Hindlimb muscle (tissue), 1 donor: ENCODE data around the gene RFNG. TPM values are rescaled to one million over a fixed set of nuclear protein-coding genes. Genes with fewer than 3 reads are reported as not detected.
"Not testable (repeated sequence)": the region's sequence is repeated elsewhere in the genome, so short reads cannot be mapped to it uniquely, and the experiment has no call there.

ENCODE experiments used
- DNase-seq: peaks from one replicate; pipeline ENCODE4 v3.0.0-alpha.2; 2013
- polyA plus RNA-seq: library from polyadenylated mRNA; unstranded; fragments of 120-200 nt; gene quantifications from one replicate; pipeline ENCODE4 v1.2.1, GENCODE V29; 2013; ENCODE audit not compliant: insufficient read length

The RFNG gene
- polyA plus RNA-seq, 1 donor, result 34.8 TPM

- no peak for DNase-seq
These were observed 9.0 kb downstream of the RFNG start for GRCh38 chr17:82042649-82043048.

- no peak for DNase-seq
These were observed 10.3 kb downstream of the RFNG start for GRCh38 chr17:82041144-82041814.

DNA sequence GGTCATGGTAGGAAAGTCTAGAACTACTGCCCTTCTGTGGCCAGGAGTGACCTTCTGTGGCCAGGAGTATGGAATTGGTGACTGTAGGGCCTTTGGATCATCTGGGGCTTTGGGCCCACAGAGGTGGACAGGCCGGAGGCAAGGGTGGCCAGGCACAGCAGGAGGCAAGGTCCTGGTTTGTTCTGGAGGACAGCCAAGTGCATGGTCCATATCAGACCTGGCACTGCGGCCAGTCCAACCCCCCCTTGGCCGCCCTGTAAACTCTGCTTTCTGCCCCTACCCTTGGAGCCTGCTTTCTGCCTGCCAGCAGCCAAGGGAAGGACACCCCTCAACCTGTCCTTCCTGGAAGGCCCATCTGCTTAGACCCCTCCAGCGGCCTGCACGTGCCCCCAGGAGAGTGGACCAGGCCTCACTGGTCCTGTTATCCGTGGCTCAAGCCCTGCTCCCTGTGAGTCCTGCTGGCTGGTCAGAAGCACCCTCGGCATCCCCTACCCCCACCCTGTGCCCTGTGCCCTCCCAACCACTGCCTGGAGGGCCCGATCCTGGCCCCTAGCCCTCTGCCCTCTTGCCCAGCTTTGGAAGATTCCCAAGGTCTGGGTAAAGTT is 11.8 kb downstream of the RFNG start:
- DNase-seq, result no peak

DNA sequence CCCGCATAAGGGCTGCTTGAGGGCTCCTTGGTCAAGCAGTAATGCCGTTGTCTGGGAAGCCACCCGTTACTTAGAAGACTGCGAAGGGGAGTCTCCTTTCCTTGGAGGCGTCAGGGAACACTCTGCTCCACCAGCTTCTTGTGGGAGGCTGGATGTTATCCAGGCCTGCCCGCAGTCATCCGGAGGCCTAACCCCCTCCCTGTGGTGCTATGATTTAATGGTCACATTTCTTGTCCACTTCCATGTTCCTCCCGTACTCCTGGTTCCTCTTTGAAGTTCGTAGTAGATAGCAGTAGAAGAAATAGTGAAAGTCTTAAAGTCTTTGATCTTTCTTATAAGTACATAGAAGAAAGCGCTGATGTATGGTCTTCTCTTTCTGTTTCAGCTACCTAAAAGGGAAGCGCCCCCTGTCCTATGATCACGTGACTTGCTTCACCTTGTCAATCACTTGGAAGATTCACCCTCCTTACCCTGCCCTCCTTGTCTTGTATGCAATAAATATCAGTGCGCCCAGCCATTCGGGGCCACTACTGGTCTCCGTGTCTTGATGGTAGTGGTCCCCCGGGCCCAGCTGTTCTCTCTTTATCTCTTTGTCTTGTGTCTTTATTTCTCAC is 12.7 kb downstream of the RFNG start:
- DNase-seq, result not testable (repeated sequence)

GRCh38 chr17:82037889-82038195 is 13.8 kb downstream of the RFNG start:
- DNase-seq, result no peak

- peak; percentile 94 for DNase-seq
These were observed 14.3 kb downstream of the RFNG start, which contains the start of gene DCXR for GRCh38 chr17:82037092-82037888. Gene DCXR (minus strand): TSS chr17:82037697. CDS start chr17:82037682, 15 bp downstream.

- DNase-seq, result no peak
These were observed 14.9 kb downstream of the RFNG start for GRCh38 chr17:82036634-82037091.

- no peak for DNase-seq
These were observed 15.5 kb downstream of the RFNG start for GRCh38 chr17:82035956-82036633.

GRCh38 chr17:82035488-82035887 is 16.1 kb downstream of the RFNG start:
- no peak for DNase-seq

GRCh38 chr17:82034371-82035011 is 17.1 kb downstream of the RFNG start:
- DNase-seq, result no peak

- DNase-seq, result no peak
These were observed 18.1 kb downstream of the RFNG start for GRCh38 chr17:82033359-82034085.

GRCh38 chr17:82031885-82032627 is 19.6 kb downstream of the RFNG start:
- no peak for DNase-seq

DNA sequence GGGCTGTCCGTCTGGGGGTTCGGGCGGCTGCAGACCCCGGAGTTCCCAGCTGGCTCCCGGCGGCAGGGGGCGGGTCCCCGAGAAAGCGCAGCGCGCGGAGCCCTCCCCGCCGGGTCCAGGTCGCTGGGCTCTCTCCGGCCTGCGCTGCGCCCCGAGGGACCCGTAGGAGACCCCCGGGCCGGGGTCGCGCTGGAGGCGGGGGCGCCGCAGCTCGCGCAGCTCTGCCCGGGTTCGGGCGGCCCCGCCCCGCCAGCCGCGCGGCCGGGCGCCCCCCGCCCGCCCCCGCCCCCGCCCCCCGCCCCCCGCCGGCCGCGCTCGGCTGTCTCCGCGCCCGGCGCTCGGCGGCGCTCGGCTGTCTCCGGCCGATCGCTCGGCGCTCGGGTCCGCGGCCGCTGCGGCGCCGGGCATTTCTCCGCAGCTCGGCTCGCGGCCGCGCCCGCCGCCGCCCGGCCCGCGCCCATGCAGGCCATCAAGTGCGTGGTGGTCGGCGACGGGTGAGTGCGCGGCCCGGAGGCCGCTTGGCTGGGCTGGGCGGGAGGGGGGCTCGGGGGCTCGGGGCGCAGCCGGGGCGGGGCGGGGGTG is 20.2 kb downstream of the RFNG start, which contains the start of gene RAC3:
Gene RAC3 (plus strand): TSS at position 376 of the 582 bp plus-strand sequence. CDS start 84 bp downstream, at position 460.
- no peak for DNase-seq

DNA sequence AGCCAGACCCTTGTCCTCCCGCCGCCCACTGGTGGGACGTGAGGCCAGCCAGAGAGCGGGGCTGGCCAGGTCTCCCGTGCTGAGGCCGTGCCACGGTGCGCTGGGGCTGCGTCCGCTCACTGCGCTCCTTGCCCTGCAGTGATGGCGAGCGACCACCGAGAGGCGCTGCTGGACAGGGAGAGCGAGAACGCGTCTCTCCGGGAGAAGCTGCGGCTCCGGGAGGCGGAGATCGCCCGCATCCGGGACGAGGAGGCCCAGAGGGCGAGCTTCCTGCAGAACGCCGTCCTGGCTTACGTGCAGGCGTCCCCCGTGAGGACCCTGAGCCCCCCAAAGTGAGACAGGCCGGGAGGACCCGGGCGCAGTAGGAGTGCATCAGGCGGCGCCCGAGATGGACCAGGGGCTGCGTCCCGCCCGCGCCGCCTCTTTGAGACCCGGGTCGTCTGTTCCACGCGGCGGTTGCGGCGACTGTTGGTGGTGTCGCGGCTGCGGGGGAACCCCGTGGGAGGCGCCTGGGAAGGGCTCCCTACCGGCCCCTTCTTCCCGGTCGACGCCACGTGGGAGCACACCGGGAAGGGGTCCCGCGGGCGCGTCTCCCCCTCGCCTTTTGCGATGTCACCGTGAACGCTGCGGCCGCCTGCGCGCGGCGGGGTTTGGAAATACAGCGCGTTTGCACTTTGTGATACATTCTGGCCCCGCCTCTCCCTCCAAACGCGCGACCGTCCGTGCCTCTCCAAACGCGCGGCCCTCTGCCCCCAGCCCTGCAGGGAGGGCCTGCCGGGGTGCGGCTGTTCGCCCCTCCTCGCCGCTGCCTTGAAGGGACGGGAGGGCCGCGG is 20.9 kb downstream of the RFNG start:
- peak; percentile 89 for DNase-seq

- DNase-seq, result no peak
These were observed 21.6 kb downstream of the RFNG start for GRCh38 chr17:82029990-82030469.

DNA sequence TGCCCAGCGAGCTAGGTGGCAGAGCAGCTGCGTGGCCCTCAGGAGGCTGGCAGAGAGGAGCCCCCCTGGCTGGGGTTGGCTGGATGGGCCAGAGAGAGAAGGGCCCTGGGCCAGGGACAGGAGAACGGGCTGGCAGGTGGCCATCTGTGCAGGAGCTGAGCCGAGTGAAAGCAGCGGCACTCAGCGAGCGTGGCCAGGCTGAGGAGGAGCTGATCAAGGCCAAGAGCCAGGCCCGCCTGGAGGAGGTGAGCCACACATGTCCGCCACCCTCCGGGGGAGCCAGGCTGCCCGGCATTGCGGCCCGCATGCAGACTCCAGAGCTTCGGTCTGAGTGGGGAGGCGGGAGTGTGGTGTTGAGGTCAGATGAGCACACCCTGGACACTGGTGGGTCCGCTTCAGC is 22.2 kb downstream of the RFNG start:
- DNase-seq, result no peak

DNA sequence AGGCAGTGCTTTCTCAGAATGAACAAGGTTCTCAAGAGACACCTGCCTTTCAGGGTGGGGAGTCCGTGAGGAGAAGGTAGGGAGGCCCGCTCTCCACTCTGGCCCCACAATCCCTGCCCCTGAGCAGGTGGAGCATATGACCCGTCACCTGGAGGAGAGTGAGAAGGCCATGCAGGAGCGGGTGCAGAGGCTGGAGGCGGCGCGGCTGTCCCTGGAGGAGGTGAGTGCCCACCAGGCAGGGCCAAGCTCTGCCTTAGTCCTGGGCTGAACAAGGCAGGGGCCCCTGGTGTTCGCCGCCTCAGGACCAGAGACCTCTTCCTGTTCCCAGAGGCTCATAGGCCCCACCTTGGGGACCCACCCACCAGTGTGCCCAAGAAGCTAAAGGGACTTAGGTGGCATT is 22.6 kb downstream of the RFNG start:
- DNase-seq, result no peak

GRCh38 chr17:82028246-82028645 is 23.4 kb downstream of the RFNG start:
- no peak for DNase-seq
